GM19397 (cell line): ENCODE data around the gene ANKDD1A.

Experiments
- ATAC-seq: cut with Tn5 transposase; IDR thresholded peaks from one replicate; pipeline ENCODE4 v1.9.1; 2021; ENCODE audit warnings: mild to moderate bottlenecking, moderate library complexity; ENCODE audit not compliant: unreplicated experiment

Gene ANKDD1A

DNA sequence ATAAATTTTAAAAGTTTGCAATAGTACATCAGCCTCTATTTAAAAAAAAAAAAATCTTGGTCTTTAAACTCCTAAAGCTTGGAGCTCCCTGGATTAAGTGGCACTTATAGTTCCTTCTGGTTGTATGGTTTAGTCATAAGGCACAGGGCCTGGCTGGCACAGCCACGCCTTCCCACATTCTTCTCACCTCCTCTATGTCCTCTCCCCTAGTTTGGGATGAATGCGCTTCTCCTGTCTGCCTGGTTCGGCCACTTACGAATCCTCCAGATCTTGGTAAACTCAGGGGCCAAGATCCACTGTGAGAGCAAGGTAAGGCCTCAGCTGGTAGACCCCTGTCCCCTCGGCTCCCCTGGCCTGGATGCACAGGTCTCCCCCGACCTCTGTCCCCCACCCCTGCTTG is 10.0 kb downstream of the ANKDD1A start:
- ATAC-seq = no peak

DNA sequence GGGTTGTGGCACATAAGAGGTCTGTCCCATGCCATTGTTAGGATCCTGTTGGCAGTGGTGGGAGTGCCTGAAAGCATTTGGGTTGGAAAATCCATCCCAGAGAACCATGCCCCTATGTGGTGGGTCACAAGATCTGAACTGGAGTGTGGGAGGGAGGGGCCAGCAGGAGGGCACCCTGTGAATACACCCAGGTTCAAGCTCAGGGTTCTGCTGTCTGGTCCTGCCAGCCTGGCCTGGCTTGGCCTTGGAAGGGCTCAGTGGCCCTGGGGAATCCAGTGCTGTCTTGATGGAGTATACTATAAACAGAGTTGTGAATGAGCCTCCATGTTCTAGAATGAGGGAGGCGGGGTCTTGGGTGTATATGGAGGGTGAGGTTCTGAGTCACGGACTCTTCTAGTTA is 11.8 kb downstream of the ANKDD1A start:
- no peak for ATAC-seq

DNA sequence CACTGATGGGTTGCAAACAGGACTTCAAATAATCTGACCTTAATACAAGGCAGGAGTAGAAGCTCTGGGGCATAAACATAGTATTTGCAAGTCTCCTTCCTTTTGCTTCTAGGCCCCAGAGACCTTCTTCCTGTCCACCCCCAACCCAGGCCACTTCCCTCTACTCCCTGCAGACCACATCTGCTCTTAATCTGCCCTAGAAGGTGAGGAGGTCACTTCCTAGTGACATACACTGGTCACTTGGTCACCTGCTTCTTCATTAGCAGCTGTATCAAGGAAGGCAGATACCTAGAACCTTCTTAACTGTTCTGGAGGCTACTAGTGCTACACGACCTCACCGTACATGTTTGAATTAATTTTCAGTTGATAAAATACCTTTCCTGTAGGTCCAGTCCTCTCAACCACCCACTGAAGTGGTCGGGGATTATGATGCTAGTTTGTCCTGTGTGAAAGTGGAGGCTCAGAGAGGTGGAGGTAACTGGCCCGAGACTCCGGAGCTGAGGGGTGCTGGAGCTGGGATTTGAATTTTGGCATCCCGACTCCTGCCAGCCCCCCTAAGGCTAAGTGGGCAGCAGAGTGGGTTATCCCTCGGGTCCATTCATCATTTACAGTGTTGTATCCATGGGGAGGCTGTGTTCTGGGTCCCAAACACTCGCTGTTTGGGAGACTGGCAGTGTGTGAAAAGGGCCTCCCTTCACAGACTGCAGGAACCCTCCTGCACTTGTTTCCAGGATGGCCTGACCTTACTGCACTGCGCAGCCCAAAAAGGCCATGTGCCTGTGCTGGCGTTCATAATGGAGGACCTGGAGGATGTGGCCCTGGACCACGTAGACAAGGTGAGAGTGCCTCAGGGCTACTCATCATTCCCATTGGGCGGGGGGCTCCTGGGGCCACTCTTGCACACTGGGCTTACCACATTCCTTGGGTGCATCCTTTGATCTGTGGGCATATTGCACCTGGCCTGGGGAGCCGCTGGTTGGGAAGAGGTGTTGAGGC is 13.9 kb downstream of the ANKDD1A start:
- no peak for ATAC-seq

- no peak for ATAC-seq
These were observed 15.0 kb downstream of the ANKDD1A start for GRCh38 chr15:64926661-64927060.

- no peak for ATAC-seq
These were observed 17.0 kb downstream of the ANKDD1A start for GRCh38 chr15:64928626-64929220.

- peak; percentile 60 for ATAC-seq
These were observed 18.4 kb downstream of the ANKDD1A start for GRCh38 chr15:64930019-64930652.

GRCh38 chr15:64930778-64931371 is 19.2 kb downstream of the ANKDD1A start:
- ATAC-seq = no peak

DNA sequence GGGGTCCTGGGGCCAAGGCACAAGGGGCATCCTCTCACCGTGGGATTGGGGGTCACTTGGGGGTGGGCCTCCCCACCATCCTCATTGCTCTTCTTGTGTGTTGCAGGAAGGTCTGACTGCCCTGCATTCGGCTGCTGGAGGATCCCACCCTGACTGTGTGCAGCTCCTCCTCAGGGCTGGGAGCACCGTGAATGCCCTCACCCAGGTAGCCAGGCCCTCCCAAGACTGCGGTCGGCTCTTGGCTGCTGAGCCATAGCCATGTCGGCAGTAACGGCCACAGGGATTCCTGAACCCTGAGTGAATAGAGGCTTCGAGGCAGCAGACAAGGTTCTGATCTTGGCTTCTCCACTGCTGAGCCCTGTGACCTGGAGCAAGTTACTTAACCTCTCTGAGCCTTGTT is 19.7 kb downstream of the ANKDD1A start:
- no peak for ATAC-seq

DNA sequence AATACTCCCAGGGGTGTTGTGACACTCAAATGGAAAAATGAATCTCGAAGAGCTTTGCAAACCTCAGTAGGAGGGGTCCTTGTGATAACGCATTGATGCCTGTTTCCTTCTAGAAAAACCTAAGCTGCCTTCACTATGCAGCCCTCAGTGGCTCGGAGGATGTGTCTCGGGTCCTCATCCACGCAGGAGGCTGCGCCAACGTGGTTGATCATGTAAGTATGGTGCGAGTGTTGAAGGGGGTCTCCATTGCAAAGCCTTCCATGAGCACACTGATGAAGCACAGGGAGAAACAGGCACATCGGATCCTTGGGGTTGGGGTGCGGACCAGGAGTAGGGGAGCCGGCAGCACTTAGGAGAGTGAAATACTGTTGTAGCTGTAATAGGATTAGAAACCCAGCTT is 22.3 kb downstream of the ANKDD1A start:
- ATAC-seq = no peak

DNA sequence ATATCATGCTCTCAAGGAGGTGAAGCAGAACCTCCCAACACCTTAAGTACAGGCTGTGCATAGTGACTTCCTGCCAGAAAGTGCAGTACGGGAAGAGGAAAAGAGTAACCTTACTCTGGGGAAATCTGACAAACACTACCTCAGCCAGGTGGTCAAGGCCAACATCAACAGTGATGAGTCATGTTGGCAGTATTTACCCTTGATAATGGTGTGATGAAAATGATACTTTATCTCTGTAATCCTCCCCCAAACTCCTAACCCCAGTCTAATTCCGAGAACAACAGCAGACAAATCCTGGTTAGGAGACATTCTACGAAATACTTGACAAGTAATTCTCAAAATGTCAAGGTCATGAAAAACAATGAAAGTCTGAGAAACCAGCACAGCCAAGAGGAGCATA is 26.5 kb downstream of the ANKDD1A start:
- ATAC-seq = no peak

DNA sequence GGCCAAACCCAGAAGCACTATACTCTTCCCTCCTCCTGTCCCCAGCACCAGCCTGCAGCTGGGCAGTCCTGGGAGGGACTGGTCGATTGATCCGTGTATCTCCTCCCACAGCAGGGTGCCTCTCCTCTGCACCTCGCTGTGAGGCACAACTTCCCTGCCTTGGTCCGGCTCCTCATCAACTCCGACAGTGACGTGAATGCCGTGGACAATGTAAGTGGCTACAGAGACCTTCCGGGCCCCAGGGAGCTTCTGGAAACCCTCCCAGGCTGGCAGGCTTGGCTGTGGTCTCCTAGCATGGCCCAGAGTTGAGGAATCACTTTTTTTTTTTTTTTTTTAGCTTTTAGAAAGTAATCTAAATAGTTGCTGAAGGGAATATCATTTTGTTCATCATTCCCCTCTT is 30.7 kb downstream of the ANKDD1A start:
- ATAC-seq = no peak

GRCh38 chr15:64943512-64944225 is 32.0 kb downstream of the ANKDD1A start:
- no peak for ATAC-seq

DNA sequence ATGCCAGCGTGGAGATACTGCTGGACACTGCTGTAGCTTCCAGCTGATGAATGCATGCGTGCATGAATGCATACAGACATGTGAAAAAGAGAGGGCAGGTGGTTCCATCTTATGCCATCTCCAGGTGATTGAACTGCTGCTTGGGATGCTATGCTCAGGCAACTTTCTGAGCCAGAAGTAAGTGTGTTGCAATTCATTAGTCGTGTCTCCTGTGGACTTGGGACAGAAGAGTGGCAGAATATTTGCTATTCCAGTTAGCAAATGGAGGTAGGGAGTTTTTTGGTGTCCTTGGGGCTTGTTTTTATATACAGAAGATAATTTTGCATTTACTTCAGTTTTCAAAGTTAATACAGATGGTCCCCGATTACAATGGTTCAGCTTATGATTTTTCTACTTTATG is 33.3 kb downstream of the ANKDD1A start:
- ATAC-seq = no peak

DNA sequence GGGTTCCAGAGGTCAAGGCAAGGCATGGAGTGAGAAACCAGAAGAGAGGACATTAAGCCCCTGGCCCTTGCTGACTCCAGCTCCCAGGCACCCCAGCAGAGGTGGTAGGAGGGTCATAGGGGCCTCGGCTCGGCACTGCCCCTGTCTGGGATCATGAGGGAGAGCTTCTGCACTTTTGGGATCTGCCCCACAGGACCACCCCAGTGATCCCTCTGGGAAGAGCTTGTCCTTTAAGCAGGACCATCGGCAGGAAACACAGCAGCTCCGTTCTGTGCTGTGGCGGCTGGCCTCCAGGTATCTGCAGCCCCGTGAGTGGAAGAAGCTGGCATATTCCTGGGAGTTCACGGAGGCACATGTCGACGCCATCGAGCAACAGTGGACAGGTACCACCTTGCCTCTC is 35.5 kb downstream of the ANKDD1A start:
- ATAC-seq = no peak

DNA sequence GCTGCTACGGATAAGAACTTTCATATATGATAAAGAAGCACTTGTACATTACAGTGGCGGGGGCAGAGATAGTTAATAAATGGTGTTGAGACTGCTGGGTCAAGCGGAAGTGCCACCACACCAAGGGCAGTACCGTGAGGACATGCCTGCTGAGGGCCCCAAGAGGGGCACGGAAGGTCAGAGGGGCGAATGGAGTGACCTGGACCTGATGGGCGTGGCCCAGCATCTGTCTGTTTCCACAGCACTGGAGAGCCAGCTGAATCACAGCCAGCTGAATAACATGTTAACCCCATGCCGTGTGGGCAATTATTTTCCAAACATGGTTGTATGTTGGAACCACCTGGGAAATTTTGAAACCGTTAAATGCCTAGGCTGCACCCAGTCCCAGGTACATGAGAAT is 37.2 kb downstream of the ANKDD1A start:
- ATAC-seq = no peak

DNA sequence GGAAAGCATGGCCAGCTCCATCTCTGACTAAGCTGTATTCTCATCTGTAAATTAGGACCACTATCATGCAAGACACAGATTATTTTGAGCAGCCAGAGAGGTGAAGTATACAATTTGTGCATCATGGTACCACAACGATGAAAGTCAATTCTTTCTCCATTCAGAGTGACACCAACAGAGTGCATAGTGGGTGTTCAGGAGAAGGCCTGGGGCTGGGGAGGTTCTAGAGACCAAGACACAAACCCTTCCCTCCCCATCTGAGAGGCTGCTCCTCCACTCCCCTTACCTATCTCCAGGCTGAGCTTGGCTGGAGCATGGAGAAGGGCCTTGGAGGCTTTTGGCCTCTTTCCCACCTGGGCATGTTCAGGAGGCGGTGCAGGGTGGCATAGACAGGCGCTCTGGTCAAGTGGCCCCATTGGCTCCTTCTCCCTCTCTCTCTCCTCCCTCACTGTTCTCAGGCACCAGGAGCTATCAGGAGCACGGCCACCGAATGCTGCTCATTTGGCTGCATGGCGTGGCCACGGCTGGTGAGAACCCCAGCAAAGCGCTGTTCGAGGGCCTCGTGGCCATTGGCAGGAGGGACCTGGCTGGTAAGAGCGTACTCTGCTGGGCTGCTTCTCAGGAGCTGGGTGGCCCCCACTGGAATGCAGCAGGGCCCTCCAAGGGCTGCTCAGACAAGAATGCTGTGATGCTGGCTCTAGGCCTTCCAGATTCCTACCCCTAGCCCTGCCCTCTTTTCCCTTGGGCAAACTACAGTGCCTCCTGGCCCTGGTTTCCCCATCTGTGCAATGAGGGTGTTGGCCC is 37.9 kb downstream of the ANKDD1A start:
- no peak for ATAC-seq

DNA sequence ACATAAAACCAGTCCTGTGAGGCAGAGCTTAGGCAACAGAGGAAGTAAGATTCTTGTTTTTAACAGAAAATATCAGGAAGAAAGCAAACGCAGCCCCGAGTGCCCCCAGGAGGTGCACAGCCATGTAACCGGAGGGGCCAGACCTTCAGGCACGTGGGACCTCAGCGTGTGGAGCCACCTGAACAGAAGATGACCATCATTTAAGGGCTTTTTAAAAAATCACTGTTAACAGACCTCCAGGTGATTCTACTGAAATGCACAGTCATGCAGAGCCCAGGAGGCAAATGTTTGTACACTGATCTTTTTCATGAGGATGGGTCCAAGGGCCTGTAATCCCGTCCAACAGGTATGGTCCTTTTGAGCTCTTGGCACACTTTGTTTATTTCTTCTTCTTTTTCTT is 39.2 kb downstream of the ANKDD1A start:
- no peak for ATAC-seq

- ATAC-seq = no peak
These were observed 40.2 kb downstream of the ANKDD1A start for GRCh38 chr15:64951777-64952418.

DNA sequence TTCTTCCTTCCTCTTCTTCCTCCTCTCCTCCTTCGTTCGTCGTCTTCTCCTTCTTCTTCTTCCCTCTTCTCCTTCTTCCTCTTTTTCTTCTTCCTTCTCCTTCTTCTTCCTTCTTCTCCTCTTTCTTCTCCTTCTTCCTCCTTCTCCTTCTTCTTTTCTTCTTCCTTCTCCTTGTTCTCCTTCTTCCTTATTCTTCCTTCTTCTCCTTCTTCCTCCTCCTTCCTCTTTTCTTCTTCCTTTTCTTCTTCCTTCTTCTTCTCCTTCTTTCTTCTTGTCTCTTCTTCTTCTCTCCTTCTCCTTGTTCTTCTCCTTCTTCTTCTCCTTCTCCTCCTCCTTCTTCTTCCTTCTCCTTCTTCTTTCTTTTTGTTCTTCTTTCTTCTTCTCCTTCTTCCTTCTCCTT is 42.7 kb downstream of the ANKDD1A start:
- no peak for ATAC-seq

DNA sequence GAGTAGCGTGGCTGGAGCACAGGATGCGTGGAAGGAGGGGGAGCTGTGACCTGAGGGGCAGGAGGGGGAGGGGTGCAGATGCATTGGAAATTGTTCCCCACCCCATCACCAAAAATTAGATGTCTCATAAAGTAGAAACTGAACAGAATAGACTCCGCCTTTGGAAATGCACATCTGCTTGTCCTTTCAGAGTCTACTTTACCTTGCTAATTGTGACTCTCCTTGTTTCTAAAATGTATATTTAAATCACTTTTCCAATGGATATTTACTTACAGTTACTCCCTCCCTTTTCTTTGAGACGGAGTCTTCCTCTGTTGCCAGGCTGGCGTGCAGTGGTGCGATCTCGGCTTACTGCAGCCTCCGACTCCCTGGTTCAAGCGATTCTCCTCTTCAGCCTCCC is 47.4 kb downstream of the ANKDD1A start:
- no peak for ATAC-seq
